Kidney (tissue), 14 donors: Measurements from ENCODE around the gene STMND1. TPM values are rescaled to one million over a fixed set of nuclear protein-coding genes. Genes with fewer than 3 reads are reported as not detected.

ENCODE experiments used
- DNase-seq, 5 donors: peaks; one replicate each; pipeline ENCODE4 v3.0.0-alpha.2; 2013 to 2020
- FAIRE-seq: peaks from 2 replicates; lab custom pipeline; 2012; peaks lifted over from hg19 to GRCh38; lab: Jason Lieb, UNC
- H3K27ac ChIP-seq, 2 donors: one replicate each; pipeline ENCODE4 v1.7.0; 2013; ENCODE audit warnings: low read depth in 2 of 2, low read length in 2 of 2, inconsistent platforms in 1 of 2
- H3K27me3 ChIP-seq: one replicate; pipeline ENCODE4 v1.7.1; 2013; ENCODE audit warnings: low read length, inconsistent platforms; ENCODE audit not compliant: control insufficient read depth, insufficient read depth
- H3K36me3 ChIP-seq, 3 donors: one replicate each; pipeline versions ENCODE4 v1.7.0 to v1.7.1; 2013; ENCODE audit warnings: low read length in 3 of 3, control low read depth in 1 of 3, inconsistent platforms in 1 of 3; ENCODE audit not compliant: insufficient read depth in 3 of 3, control insufficient read depth in 2 of 3
- H3K4me1 ChIP-seq, 3 donors: one replicate each; pipeline versions ENCODE4 v1.7.0 to v1.7.1; 2013; ENCODE audit warnings: low read length in 3 of 3, inconsistent platforms in 1 of 3, low read depth in 1 of 3; ENCODE audit not compliant: control insufficient read depth in 2 of 3, insufficient read depth in 2 of 3
- H3K4me3 ChIP-seq, 3 donors: one replicate each; pipeline versions ENCODE4 v1.7.0 to v1.8.1; 2013; ENCODE audit warnings: low read length in 3 of 3, control low read depth in 1 of 3, inconsistent platforms in 1 of 3
- H3K9ac ChIP-seq, 3 donors: one replicate each; pipeline versions ENCODE4 v1.7.0 to v1.7.1; 2013; ENCODE audit warnings: low read length in 3 of 3, control low read depth in 1 of 3, inconsistent platforms in 1 of 3
- H3K9me3 ChIP-seq, 3 donors: one replicate each; pipeline versions ENCODE4 v1.7.0 to v1.7.1; 2013; ENCODE audit warnings: low read length in 3 of 3, control low read depth in 1 of 3, inconsistent platforms in 1 of 3; ENCODE audit not compliant: control insufficient read depth in 2 of 3, insufficient read depth in 1 of 3
- CTCF ChIP-seq: IDR thresholded peaks from 3 replicates; pipeline ENCODE4 v1.5.1; 2012; ENCODE audit warnings: mild to moderate bottlenecking, moderate library complexity, borderline replicate concordance; ENCODE audit not compliant: insufficient read depth; ENCODE audit errors: extremely low read depth
- intact Hi-C: fragments of 100-400 bp; cut with DNase I; formaldehyde crosslinking; loops from one replicate; pipeline ENCODE4 v1.11.1; 2022
- polyA plus RNA-seq: library from polyadenylated mRNA; stranded (reverse); fragments of 350-450 nt; fragmentation: Illumina TruSeq; extraction: RNeasy Lipid Tissue Mini Kit (QIAGEN cat#74804); gene quantifications from one replicate; pipeline ENCODE4 v1.2.3, GENCODE V29; 2014; ENCODE audit warnings: low read depth, low replicate concordance; ENCODE audit not compliant: insufficient read depth
- total RNA-seq: library from RNA; stranded (reverse); fragmentation: NEBNext Ultra II Directional; extraction: Animal tissue kit (Norgen Biotek cat#: 25700); gene quantifications from one replicate; pipeline ENCODE4 v1.2.1, GENCODE V29; 2021
- donor health status: control.
- donor health status: control.
- donor health status: control.
- donor health status: control.
- donor health status: control.
- donor health status: DM: yes; HTN: yes; CAD: no.
- donor health status: Normal renal cell carcinoma (clear cell type).

The STMND1 gene
- total and polyA plus RNA-seq, 2 donors from 2014 or later: not detected

DNA sequence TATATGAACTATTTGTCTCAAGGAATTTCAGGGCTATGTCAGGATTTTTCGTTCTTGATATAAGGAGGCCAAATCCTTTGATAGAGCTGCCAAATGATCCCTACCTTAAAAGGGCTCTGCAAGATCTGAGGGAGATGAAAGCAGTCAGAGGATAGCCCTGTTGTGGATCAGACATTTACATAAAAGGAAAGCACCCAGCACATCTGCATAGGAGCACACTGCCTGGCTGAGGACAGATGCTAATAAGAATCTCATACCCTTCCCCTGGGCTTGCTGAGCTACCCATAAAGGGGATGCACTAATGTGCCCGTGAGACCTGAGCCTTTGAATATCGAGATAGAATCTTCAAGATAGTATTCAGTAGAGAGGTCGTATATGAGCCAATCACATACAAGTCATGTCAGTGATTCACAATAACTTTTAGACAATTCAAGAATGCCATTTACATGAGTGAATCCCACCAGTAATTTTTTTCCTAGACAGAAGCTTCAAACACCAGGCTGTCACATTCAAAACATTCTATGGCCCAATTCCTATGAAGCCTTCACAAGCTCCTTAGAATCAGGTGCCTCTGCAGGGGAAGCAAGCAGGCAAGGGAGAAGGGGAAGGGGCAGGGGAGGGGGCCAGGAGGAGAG lies 71.1 kb downstream of the STMND1 start:
- no peak for TF ChIP-seq CTCF
- FAIRE-seq: no peak
- H3K4me1 ChIP-seq: no peaks in the 10 kb centered on the region
- H3K27me3 ChIP-seq: no peaks in the 10 kb centered on the region
- intact Hi-C loops: no loop called here
- no peaks in the 10 kb centered on the region for H3K36me3 ChIP-seq
- H3K4me3 ChIP-seq: no peak overlapping the region
- no peak overlapping the region for H3K9ac ChIP-seq
- no peak for DNase-seq
- H3K27ac ChIP-seq: no peak overlapping the region
- H3K9me3 ChIP-seq: no peaks in the 10 kb centered on the region

GRCh38 chr6:17178326-17178725 lies 76.5 kb downstream of the STMND1 start:
- DNase-seq (no peak), FAIRE-seq (no peak)
- no peak for TF ChIP-seq CTCF
- Histone ChIP-seq H3K27ac (no peak overlapping the region), H3K36me3 (no peaks in the 10 kb centered on the region), H3K27me3 (no peaks in the 10 kb centered on the region), H3K9ac (no peak overlapping the region), H3K9me3 (no peaks in the 10 kb centered on the region), H3K4me3 (no peak overlapping the region), H3K4me1 (no peaks in the 10 kb centered on the region)
- intact Hi-C loops: no loop called here

DNA sequence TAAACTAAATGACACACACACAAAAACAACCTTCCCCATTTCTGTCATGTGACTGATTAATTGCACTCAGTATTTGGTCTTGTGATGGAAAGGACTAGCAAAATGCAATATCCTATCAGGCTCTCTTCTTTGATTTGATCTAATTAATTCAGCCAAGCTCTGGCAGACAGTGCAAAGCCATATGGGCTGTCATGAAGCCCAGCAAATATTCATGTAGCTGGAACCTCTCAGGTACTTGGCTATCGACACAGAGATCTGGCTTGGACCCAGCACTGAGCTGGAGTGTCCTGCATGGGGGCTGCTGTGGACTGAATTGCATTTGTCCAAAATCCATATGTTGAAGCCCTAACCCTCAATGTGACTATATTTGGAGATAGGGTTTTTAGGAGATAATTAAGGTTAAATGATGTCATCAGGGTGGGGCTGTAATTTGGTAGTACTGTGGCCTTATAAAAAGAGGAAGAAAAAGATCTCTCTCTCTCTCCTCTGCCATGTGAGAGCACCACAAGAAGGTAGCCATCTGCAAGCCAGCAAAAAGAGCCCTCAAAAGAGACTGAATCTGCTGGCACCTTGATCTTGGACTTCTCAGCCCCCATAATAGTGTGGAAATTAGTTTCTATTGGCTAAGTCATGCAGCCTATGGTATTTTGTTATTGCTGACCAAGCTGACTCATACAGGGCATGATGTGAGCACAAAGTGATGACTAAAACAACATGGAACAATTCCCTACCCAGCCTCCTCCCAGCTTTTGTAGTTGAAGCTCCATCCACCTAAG lies 77.1 kb downstream of the STMND1 start:
- Histone ChIP-seq H3K9me3 (no peaks in the 10 kb centered on the region), H3K36me3 (no peaks in the 10 kb centered on the region), H3K4me1 (no peaks in the 10 kb centered on the region), H3K27ac (no peak overlapping the region), H3K4me3 (no peak overlapping the region), H3K27me3 (no peaks in the 10 kb centered on the region), H3K9ac (no peak overlapping the region)
- intact Hi-C loops: no loop called here
- DNase-seq (no peak), FAIRE-seq (no peak)
- TF ChIP-seq CTCF: no peak
